Esophagus (tissue), 2 donors: ENCODE measurements around the gene SLC2A9. TPM values are rescaled to one million over a fixed set of nuclear protein-coding genes. Genes with fewer than 3 reads are reported as not detected.

Experiments used
- H3K27ac ChIP-seq, 2 donors: one replicate each; pipeline ENCODE4 v1.5.1; 2013; ENCODE audit warnings: low read depth in 2 of 2, mild to moderate bottlenecking in 2 of 2, inconsistent platforms in 1 of 2, low read length in 1 of 2, moderate library complexity in 1 of 2
- H3K27me3 ChIP-seq, 2 donors: one replicate each; pipeline ENCODE4 v1.6.1; 2013; ENCODE audit warnings: low read length in 2 of 2, control low read depth in 1 of 2, mild to moderate bottlenecking in 1 of 2; ENCODE audit not compliant: insufficient read depth in 2 of 2, control insufficient read depth in 1 of 2
- H3K36me3 ChIP-seq, 2 donors: one replicate each; pipeline ENCODE4 v1.6.1; 2013; ENCODE audit warnings: low read length in 1 of 2; ENCODE audit not compliant: control insufficient read depth in 2 of 2, insufficient read depth in 2 of 2
- H3K4me1 ChIP-seq, 2 donors: one replicate each; pipeline ENCODE4 v1.6.1; 2013; ENCODE audit warnings: low read length in 1 of 2; ENCODE audit not compliant: control insufficient read depth in 2 of 2, insufficient read depth in 2 of 2
- H3K4me3 ChIP-seq, 2 donors: one replicate each; pipeline ENCODE4 v1.5.1; 2013; ENCODE audit warnings: low read length in 2 of 2, mild to moderate bottlenecking in 2 of 2, low read depth in 1 of 2, moderate library complexity in 1 of 2
- H3K9me3 ChIP-seq, 2 donors: one replicate each; pipeline ENCODE4 v1.6.1; 2013; ENCODE audit warnings: mild to moderate bottlenecking in 2 of 2, low read depth in 1 of 2, low read length in 1 of 2, moderate library complexity in 1 of 2; ENCODE audit not compliant: control insufficient read depth in 2 of 2, insufficient read depth in 1 of 2
- WGBS, 2 donors: extraction: QIAGEN DNeasy Blood & Tissue Kit; methylation state at CpG; one replicate each; pipeline ENCODE4 v1.1.7; 2013; 5-methylcytosine and 5-hydroxymethylcytosine counted together
- polyA plus RNA-seq, 2 donors: library from polyadenylated mRNA; stranded (reverse); fragments of 200-250 nt; gene quantifications; one replicate each; pipeline ENCODE4 v1.2.3, GENCODE V29; 2013
- donor health status: healthy with polysubstance abuse.
- donor health status: Bipolar disorder and iron deficiency.

The SLC2A9 gene
- polyA plus RNA-seq, 2 donors, result 4.1 to 5.8 TPM

DNA sequence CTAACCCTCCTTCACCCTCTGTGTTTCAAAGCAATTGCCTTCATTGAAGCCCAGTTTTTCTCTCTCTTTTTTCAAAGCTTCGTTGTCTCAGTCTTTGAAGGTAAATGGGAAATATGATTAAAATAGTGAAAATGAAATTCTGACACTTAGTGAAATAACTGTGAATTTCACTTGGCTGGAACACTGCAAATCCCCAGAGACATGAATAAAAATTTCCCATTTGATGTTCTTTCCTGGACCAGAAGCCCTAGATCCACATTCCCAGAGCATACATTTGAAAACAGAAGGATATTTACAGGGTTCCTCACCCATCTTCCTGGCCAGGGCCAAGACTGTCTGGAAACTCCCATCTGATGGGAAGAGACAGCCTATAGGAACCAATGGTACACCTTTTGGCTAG is 45.0 kb downstream of the SLC2A9 start:
- 64 to 77% methylated on average over 1 of the region's 1 CpG for WGBS, 2 donors
- H3K4me3 ChIP-seq, result no peak overlapping the region
- no peaks in the 10 kb centered on the region for H3K4me1 ChIP-seq
- H3K9me3 ChIP-seq, result no peaks in the 10 kb centered on the region
- no peak overlapping the region for H3K27ac ChIP-seq
- no peaks in the 10 kb centered on the region for H3K36me3 ChIP-seq
- H3K27me3 ChIP-seq, result no peaks in the 10 kb centered on the region

DNA sequence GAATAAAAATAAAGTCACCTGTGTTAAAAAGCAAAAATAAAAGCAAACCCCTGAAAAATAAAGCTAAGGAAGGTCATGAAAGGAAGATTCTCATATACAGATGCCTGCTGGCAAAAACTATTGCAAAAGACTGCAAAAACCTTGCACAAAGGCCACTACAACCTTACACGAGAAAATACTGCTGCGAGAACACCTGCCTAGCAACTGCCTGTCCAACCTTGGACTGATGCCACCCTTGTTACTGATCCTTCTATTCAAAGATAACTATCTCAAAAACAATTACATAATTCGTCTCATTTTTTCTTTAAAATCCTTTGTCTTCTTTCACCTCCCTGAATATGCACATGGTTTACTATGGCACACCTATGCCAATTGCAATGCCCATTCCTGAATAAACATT is 49.6 kb downstream of the SLC2A9 start:
- no peaks in the 10 kb centered on the region for H3K9me3 ChIP-seq
- H3K4me3 ChIP-seq, result no peak overlapping the region
- H3K27me3 ChIP-seq, result no peaks in the 10 kb centered on the region
- no peak overlapping the region for H3K27ac ChIP-seq
- H3K36me3 ChIP-seq, result no peaks in the 10 kb centered on the region
- WGBS, 2 donors, result 67 to 82% methylated on average over 3 of the region's 3 CpGs
- no peaks in the 10 kb centered on the region for H3K4me1 ChIP-seq

DNA sequence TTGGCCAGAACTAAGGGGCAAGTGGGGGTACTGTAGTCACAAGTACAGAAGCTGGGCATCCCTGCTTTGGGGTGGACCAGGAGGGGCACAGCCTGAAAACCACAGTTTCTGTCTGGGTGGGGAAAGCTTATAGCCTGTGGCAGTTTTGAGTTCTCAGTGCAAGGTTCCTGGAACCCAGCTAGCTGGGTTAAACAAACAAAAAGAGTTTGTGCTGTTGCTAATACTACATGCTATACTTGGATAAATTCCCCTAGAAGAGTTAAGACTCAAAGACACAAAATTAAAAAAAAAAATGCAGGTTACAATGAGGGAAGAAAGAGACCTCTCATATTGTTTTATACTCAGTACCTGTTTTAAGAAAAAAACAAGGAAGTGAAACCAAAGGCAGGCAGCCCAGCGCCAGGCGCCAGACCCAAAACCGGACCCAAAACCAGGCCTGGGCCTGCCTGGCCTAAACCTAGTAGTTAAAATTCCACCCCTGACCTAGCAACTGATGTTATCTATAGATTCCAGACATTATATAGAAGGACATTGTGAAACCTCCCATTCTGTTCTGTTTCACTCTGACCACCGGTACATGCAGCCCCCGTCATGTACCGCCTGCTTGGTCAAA is 50.8 kb downstream of the SLC2A9 start:
- Histone ChIP-seq H3K36me3 (no peaks in the 10 kb centered on the region), H3K9me3 (no peaks in the 10 kb centered on the region), H3K27ac (no peak overlapping the region), H3K4me1 (no peaks in the 10 kb centered on the region), H3K4me3 (no peak overlapping the region), H3K27me3 (no peaks in the 10 kb centered on the region)
- 78 to 93% methylated on average over 6 of the region's 6 CpGs for WGBS, 2 donors

DNA sequence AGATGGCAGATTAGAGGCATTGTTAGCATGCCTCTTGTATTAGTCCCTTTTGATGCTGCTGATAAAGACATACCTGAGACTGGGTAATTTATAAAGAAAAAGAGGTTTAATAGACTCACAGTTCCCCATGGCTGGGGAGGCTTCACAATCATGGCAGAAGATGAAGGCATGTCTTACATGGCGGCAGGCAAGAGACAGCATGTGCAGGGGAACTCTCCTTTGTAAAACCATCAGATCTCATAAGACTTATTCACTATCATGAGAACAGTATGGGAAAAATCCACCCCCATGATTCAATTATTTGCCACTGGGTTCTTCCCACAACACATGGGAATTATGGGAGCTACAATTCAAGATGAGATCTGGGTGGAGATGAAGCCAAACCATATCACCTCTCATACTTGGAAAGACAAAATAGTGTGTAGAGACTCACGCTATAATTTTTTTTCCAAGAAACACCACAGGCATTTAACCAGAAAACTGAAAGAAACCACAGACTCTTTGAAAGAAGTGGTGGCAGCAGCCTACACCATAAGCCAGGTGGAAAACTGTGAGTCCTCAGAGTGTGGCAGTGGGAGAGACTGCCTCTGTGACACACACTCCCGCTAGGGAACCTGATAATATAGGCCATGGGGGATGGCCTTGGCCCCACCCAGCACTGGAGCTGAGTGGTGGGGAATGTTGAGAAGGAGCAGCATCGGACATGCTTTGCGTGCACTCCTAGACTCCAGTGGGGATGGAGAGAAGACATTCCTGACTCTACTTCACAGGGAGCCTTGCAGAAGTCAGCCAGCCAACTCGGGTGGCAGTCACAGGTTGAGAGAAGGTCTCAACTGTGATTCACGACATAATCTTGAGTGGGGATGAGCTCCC is 51.5 kb downstream of the SLC2A9 start:
- no peaks in the 10 kb centered on the region for H3K9me3 ChIP-seq
- H3K27ac ChIP-seq, result no peak overlapping the region
- WGBS, 2 donors, result 91 to 95% methylated on average over 7 of the region's 7 CpGs
- H3K4me3 ChIP-seq, result no peak overlapping the region
- H3K4me1 ChIP-seq, result peaks cover 0 to 2% of the 10 kb centered on the region in 2 donors
- no peaks in the 10 kb centered on the region for H3K27me3 ChIP-seq
- H3K36me3 ChIP-seq, result no peaks in the 10 kb centered on the region

DNA sequence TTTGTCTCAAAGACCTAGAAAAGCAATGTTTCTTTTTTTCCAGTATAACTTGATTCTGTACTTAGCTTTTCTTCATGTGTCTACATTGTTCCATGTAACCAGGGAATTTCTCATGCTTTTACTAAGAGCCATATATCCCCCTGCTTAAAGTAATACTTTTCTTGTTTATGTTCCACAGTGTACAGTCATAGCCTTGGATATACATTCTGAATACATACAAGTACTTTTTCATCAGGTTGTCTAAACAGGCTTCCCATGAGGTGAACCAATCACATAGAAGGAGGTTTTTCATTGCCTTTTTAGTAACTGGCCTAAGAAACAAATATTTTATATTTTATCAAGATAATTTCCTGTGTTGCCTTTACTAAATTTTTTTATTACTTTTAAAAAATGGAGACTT is 52.8 kb downstream of the SLC2A9 start:
- H3K27me3 ChIP-seq, result no peaks in the 10 kb centered on the region
- H3K36me3 ChIP-seq, result no peaks in the 10 kb centered on the region
- no peaks in the 10 kb centered on the region for H3K9me3 ChIP-seq
- H3K4me3 ChIP-seq, result no peak overlapping the region
- H3K27ac ChIP-seq, result no peak overlapping the region
- peaks cover 0 to 2% of the 10 kb centered on the region in 2 donors for H3K4me1 ChIP-seq

DNA sequence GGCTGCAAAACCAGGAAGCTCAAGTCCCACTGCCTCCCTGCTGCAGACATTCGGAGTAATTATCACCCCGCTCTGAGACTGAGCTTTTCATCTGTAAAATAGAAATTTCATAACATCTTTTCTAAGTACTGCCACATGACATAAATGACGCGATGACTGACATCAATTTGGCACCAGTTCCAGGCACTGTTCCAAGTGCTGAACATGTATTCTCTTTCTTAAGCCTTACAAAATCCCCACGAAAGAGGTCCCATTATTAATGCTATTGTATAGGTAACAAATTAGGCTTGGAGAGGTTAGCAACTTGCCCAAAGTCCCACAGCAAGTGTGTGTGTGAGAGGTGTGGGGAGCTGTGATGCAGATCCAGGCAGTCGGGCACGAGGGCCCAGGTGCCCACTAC is 56.4 kb downstream of the SLC2A9 start:
- Histone ChIP-seq H3K27me3 (no peaks in the 10 kb centered on the region), H3K36me3 (no peaks in the 10 kb centered on the region), H3K9me3 (no peaks in the 10 kb centered on the region), H3K4me3 (no peak overlapping the region), H3K27ac (no peak overlapping the region), H3K4me1 (peaks cover 0 to 2% of the 10 kb centered on the region in 2 donors)
- 62 to 68% methylated on average over 7 of the region's 7 CpGs for WGBS, 2 donors

DNA sequence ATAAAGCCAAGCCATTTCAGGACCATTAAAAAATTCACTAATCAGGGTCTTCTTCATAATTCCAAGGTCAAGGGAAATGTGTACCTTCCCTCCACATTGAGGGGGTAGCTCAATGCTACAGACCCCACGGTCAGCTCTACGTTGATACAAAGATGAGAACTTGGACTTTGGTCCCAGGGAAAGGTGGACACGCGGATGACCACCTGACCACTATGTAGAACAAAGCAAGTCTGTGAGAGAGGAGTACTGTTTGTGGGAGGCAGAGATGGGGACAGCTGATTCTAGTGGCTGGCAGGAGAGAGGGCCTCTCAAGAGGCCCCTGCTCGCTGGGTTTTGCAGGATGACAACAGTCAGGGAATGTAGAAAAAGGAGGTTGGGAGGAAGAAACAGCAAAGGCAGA is 58.0 kb downstream of the SLC2A9 start:
- Histone ChIP-seq H3K4me3 (no peak overlapping the region), H3K36me3 (no peaks in the 10 kb centered on the region), H3K4me1 (peaks cover 0 to 2% of the 10 kb centered on the region in 2 donors), H3K27ac (no peak overlapping the region), H3K9me3 (no peaks in the 10 kb centered on the region), H3K27me3 (no peaks in the 10 kb centered on the region)
- 92 to 95% methylated on average over 5 of the region's 5 CpGs for WGBS, 2 donors

DNA sequence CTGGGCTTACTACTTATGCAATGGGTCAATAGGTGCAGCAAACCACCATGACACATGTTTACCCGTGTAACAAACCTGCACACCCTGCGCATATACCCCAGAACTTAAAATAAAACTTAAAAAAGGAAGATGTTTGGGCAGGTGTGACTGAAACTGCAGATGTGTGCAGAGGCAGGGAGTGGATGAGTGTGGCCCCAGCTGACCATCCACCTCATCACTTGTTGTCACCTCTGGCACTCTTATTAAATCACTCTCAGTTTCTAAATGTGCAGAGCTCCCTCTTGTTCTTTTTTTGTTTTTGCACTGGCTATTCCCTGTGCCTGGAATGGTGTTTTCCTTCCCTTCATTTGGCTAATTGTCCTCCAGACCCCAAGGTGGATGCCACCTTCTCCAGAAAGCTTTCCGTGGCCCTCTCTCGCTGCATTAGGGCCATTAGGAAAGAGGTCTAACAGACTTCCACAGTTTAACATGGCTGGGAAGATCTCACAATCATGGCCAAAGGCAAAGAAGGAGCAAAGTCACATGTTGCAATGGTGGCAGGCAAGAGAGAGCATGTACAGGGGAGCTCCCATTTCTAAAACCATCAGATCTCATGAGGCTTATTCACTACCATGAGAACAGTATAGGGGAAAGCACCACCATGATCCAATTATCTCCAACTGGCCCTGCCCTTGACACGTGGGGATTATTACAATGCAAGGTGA is 58.5 kb downstream of the SLC2A9 start:
- Histone ChIP-seq H3K4me3 (no peak overlapping the region), H3K4me1 (peaks cover 0 to 2% of the 10 kb centered on the region in 2 donors), H3K27ac (no peak overlapping the region), H3K36me3 (no peaks in the 10 kb centered on the region), H3K9me3 (no peaks in the 10 kb centered on the region), H3K27me3 (no peaks in the 10 kb centered on the region)
- 88 to 94% methylated on average over 5 of the region's 5 CpGs for WGBS, 2 donors

DNA sequence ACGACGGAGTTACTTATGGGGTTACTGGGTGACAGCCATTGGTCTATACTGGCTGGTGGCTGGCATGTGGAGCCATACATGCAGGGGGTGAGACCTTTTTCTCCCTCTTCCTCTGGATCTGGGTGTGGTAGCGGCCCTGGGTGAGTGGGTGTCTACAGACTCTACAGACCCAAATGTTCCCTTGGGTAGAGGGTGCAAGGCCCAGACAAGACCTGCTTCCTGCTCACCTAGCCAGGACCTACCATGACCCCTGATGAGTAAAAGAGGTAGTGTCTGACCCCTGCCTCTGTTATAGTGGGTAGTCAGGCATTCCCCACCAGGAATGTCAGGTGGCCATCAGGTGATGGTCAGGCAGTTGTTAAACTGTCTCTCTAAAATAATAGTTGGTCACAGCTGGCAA is 66.8 kb downstream of the SLC2A9 start:
- Histone ChIP-seq H3K27me3 (no peaks in the 10 kb centered on the region), H3K4me1 (no peaks in the 10 kb centered on the region), H3K27ac (no peak overlapping the region), H3K9me3 (no peaks in the 10 kb centered on the region), H3K4me3 (no peak overlapping the region), H3K36me3 (no peaks in the 10 kb centered on the region)
- WGBS, 2 donors, result 89 to 96% methylated on average over 3 of the region's 3 CpGs
